CD1c-positive myeloid dendritic cell (primary cell): ENCODE measurements around the gene SLC35F4.

Experiments used
- DNase-seq: peaks from one replicate; pipeline ENCODE4 v3.0.0-alpha.2; 2016; ENCODE audit errors: extremely low spot score

The SLC35F4 gene

DNA sequence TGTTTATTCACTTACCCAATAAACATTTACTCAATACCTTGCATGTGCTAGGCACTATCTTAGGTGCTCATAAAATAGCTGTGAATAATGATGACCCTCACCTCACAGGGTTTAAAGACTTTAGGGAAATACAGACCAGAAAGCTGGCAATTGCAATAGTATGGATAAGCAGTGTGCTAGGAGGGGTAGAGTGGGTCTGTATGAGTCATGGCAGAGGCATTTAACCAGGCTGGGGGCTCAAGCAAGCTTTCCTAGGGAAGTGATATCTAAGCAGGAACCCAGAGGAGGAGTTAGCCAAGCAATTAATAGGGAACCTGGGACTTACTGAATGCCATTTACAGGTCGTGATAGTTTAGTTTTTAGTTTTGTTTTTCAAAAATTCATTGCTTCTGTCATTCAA is 248.4 kb downstream of the SLC35F4 start:
- DNase-seq: no peak

DNA sequence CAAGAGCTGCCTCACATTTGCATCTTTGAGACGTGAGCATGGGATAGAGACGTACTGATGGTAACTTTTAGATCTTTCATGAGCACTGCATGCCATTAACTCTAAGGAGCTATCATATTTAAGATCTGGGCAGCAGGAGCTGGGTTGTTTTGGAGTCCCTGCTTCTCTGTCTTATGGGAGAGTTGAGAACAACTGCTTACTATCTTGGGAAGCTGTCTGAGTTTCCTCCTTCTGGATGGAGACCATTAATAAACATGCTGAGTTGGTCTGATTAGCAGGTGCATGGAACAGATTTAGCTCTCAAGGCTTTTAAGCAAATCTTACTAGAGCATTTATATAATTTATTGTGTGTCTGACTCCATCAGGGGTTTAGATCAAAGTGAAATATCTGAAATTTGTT is 252.9 kb downstream of the SLC35F4 start:
- DNase-seq: no peak

DNA sequence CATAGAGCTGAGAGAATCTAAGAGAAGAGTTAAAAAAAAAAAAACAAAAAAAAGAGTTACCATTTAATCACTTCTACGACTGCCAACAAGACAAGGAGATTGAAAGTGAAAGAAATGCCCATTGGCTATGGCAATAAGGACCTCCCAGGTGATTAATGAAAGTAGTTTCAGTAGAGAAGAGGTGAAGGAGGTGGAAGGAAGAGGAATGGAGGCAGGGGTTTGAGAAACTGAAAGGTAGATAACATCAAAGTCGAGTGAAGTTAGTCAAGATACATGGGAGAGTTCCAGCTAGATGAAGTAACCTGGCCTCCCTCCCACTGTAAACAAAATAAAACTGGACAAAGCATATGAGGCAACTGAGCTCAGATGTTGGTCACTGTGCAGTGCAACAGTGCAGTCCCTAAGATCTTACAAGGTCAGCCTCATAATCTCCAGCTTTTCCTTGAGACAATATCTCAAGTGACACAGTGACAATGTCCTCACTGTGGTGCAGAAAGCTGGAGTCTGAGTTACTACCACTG is 254.3 kb downstream of the SLC35F4 start:
- no peak for DNase-seq

DNA sequence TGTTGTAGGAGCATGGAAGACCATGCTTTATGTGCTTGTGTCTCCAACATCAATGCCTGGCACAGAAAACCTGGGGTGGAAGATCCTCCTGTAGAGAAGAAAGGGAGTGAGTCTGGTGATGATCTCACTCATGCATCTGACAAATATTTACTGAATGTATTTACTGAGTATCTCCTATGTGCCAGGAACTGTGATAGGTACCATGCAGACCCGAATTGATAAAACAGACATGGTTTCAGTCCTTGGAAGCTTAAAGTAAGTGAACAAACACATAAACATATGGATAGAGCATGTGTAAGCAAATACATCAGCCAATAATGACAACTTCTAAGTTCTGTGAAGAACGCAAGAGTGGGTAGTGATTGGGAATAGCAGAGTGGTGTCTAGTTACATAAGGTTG is 255.3 kb downstream of the SLC35F4 start:
- no peak for DNase-seq

DNA sequence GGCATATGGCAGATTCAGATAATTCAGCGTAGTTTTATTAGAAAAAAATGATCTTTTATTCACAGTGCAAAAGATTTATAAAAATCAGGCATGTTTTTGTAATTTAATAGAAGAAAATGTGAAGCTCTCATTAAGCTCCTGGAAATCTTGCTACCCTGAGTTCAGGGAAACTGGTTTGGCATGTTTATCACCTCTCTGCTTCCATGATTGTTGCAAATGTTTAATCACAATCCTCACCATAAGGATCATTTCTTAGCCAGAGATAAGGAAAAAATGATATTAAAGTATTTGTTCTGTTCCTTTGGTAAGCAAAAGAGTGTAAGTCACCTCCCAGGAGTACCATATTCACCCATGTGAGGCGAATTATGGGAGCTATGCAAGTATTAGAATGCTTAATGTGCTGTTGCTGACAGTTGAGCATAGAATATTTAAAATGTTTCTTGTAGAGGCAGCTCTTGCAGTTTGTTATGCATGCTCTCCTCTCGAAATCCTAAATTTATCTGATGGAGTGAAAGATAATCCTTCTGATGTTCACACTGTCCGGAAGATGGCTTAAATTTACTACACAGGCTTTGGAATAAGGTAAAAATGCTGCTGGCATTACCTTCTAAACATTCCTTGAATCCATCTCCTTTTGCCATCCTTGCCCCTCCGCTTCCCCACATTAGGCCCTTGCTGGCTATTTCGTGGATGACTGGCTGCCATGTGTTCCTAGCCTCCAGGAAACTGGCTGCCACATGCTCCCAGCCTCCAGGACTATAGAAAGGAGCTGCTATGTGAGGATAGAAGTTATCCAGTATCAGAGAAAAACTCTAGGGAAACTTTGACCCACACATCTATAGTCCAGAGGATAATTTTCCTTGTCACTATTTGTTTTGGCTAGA is 256.5 kb downstream of the SLC35F4 start:
- no peak for DNase-seq

DNA sequence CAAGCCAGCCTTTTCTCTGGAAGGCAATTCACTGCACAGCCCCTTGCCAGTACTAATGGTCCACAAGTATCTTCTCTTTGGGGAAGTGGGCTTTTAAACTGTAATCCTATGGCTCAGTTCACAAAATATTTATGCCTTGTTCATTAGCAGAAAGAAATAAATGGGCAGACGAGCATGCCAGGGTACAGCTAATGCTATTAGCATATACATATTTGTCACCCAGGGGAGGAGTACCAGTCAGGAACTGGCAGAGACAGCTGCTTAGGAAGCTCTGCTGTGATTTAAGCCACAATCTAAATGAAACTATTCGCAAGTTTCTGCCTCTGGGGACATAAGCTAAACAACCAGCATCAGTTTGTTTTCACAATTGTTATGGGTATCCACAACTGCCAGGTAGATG is 258.8 kb downstream of the SLC35F4 start:
- no peak for DNase-seq

DNA sequence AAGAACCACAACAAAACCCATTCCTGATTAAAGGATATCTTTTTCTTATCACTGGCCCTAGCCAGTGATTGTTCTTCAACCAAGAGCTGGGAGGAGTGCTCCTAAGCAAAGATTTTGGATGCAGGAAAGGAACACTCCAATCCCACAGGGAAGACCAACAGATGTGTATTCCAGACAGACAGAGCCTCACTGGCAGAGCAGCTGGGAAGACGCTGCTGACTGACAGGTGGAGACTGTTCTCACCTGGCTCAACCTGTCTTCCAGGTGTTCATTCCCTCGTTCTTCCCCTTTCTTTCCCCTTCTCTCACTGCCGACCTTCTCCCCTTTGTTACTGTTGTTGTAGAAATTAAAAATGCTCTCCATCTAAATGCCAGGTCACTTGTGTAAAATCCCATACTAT is 282.5 kb downstream of the SLC35F4 start:
- DNase-seq: no peak

DNA sequence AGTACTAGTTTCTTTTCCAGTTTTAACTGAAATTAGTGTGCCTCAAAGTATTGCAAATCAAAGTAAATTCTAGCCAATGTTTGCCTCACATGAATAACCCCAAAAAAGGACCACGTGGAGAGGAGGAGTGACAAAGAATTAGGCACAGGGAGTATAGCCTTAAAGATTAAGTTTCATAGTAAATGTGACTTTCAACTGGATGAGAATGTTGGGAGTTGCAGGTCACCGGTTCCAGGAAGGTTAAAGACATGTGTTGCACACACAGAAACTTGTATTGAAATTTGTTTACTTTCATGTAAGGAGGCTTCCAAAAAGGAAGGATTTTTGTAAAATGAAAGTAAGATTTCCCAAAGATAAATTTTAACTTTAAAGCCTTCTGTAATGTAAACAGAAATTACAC is 283.1 kb downstream of the SLC35F4 start:
- DNase-seq: no peak

DNA sequence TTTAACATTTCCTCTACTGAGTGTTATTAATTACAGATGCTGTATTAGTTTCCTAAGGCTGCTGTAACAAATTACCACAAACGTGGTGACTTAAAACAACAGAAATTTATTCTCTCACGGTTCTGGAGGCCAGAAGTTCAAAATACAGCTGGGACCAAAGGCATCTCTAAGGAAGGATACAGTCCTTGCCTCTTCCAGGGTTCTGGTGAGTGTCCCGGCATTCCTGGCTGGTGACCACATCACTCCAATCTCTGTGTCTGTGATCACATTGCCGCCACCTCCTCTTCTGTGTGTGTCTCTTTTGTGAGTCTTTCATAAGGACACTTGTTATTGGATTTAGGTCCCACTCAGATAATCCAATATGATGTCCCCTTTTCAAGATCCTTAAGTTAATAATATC is 287.1 kb downstream of the SLC35F4 start:
- no peak for DNase-seq

DNA sequence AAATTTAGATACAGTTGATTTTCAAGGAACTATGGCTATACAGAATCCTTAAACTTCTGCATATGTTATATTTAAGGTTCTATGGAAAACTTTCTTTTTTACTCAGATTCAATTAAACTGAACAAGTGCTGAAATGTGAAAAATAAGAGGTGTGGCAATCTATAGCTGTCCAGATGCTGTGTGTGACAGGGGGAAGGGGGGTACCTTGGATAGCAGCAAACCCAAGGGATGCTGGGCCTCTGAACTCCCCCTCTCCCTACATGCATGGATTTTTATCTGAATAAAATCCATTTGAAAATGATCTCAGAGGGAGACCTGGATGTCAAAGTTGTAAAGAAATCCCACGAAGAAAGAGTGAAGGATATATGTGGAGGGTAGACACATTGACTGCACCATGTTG is 289.4 kb downstream of the SLC35F4 start:
- DNase-seq: no peak

DNA sequence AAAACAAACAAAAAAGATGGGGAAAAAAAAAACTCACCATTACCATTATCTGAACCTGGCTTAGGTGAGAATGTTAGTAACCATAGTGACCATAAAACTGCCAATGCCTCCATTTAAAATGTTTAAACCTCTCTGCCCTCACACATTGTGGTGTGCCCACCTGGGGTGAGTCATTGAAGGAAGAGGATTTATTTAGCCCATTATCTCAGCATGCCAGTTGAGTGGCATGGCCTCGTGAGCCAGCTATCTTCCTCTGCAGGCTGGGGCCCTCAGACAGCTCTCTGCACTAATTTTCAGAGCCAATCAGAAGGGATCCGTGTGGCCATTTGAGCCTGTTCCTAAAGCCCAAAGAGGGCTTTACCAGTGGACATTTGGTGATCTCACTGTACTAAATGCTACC is 290.4 kb downstream of the SLC35F4 start:
- no peak for DNase-seq

DNA sequence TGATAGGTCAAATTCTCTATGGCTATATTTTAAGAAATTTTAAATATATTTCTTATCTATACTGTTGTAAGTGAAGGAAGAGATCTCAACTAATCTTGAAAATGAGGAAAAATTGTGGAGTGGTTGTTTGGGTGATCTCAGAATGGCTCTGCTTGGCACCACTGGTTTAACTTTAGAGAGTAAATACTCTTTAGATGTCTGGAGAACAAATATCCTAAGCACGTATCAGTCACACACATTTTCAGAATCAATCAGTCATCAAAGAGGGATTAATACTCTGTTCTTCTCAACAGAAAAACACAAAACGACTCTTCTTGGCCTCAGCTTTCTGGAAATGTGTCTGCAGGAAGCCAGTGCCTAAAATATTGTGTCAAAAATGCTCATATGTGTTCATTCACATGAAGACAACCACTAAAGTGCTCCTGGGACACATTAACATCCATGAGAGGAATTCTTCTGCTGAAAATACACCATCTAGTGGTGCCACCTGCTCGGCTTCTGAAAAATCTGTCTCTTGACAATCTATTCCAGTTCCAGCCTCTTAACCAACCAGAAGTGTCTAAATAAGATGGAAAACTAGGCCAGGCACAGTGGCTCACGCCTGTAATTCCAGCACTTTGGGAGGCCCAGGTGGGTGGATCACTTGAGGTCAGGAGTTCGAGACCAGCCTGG is 291.1 kb downstream of the SLC35F4 start:
- no peak for DNase-seq

DNA sequence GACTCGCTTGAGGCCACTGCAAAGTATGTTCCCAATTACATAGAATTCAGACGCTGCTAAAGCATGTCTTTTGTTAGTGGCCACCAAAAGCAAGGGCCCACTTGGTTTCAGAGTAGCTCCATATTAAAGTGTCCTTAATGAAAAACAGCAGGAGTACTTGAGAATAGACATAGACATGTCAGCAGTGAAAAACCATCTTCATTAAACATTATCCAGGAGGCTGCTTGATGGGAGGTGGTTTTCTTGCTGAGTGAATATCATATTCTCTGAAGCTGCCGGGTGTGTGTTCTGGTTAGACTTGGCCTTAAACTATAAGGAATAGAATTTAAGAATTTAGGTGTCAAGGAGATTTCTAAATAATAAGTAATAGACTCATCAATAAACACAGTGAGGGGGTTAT is 292.7 kb downstream of the SLC35F4 start:
- no peak for DNase-seq

DNA sequence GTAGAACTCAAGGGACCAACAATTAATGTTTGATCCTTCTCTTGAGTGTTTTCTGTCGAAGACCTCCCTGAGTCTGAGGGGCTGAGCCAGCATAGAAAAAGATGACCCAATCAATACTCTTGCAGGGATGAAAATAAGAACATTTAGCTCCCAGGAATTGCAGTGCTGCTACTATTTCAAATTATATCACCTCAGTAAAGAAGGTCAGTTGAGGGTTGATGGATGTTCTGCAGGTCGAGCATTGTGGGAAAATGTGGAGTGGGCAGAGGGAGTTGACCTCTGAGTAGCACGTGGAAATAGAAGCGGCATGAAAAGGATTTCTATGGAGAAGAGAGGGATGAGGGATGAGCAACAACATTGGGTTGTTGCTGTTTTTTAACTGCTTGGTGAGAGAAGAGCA is 297.3 kb downstream of the SLC35F4 start:
- DNase-seq: no peak

DNA sequence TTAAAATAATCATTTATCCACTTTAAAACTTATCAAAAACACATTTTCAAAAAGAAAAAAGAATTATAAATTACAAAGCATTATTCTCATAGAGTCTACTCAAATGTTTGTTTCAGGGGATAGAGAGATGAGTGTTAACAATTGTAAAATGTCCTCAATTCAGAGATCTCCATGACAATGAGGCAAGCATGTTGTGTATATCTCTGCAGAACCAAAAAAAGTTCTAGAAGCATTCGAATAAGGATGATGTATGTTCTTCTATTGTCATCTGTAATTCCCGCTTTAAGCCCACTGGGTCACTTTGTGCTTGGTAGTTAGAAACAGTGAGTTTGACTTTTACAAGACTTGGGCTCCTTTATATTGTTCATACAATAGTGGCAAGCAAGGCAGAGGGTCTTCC is 298.7 kb downstream of the SLC35F4 start:
- DNase-seq: no peak

DNA sequence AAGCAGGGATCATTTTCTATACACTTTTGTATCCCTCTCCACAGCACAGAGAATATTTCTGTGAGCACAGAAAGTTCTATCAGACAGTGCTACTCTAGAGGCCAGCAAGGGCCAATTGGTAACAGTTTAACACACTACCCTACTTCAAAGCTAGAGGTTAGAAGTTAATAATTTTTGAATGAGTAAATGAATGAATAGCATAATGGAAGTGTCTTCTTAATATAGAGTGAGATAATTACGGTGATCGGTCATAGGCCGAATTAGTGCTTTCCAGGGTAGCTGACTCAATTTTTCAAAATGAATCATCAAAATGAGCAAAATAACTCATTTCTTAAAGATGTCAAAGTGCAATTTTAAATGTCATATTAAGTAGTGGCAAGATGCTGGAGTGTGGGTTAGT is 305.2 kb downstream of the SLC35F4 start:
- no peak for DNase-seq

DNA sequence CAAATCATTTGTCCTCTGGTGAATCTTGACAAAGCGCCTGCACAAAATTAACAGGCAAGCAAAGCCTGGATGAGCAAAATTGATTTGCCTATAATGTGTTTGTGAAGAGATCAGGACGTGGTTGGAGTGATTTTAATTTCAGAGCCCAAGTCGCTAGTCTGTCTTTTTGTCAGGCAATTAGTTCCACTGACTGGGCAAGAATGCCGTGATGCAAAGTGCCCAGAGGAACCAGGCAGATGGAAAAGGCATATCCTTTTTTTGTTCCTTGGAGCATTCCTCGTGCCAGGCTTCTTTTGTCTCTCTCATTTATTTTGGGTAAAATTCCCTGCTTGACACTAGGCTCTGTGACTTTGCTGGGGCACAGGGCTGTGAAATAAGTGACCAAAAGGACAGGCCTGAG is 306.3 kb downstream of the SLC35F4 start:
- no peak for DNase-seq

DNA sequence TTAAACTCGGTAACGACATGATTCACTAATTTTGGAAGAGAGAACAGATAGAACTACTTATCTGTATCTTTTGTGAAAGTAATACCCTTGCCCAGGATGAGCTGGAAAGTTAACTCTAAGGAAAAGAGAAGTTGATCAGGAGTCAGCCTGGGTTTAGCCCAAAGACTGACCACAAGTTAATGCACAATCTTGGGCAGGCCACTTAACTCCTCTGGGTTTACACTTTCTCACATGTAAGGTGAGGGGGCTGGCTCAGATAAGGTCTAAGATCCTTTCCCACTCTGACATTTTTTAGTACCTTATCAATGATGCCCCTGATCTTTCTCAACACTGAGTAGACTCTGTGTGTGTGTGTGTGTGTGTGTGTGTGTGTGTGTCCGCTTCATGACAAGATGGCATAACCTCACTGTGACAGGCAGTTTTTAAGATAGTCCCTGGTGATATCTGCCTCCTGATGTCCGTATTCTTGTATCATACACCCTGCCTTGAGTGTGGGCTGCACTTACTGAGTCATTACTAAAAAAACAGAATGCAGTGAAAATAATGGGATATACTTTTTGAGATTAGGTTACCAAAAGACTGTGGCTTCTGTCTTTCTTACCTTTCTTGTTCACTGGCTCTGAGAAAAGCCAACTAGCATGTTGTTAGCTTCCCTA is 316.0 kb downstream of the SLC35F4 start:
- no peak for DNase-seq

DNA sequence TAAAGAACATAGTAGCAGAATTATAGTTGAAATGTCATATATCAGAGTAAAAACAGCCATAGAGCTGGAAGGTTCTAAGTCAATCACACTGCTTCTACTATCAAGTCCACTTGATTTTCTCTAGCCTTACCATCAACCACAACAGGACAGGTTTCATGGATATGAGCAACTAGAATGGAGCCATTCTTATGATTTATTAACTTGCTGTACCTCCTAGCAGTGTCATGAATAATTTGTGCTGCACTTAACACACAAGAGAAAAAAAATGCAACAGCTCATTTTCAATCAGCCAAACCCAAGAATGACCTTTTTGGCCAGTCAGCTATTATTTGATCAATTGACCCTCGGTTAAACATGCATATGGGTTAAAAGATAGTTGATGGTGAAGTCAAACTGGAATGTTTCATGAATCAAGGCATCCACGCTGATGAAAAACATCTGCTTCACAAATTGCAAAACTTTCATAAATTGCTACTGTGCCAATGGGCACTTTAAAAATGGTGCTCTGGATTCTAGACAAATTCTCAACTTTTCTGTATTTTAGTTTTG is 316.8 kb downstream of the SLC35F4 start:
- DNase-seq: no peak

DNA sequence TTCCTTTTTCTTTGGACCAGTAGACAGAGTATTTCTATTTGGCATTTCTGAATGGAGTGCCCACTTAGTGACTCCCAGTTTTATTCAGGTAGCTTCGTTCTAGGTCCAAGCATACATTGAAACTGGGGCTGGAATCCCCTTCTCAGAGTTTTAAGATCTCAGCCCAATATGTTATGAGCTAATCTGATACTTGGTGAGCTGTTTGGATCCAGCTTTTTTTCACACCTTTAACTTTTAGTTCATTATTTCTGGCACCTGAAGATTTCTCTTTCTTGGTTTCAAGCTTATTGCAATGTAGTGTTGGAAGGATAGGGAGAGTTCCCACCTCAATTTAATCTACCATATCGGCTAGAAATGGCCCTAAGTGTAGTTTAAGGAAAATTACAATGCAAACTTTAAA is 318.8 kb downstream of the SLC35F4 start:
- no peak for DNase-seq

DNA sequence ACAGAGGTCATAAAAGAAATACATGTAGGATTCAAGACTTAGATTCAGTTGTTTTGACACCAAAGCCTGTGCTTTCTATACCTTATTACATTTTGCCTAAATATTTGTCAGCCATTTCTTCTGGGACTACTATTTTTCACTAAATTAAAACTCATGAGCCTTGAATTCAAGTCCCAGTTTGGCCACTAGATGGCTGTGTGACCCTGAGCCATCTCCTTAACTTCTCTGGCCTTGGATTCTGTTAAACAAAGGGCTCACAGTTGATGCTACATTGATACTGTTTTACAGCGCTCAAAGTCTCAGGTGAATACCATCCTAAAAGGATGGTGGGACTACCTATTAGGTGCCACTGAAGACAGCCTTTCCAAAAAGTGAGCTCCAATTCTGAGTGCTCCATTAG is 332.7 kb downstream of the SLC35F4 start:
- DNase-seq: no peak

DNA sequence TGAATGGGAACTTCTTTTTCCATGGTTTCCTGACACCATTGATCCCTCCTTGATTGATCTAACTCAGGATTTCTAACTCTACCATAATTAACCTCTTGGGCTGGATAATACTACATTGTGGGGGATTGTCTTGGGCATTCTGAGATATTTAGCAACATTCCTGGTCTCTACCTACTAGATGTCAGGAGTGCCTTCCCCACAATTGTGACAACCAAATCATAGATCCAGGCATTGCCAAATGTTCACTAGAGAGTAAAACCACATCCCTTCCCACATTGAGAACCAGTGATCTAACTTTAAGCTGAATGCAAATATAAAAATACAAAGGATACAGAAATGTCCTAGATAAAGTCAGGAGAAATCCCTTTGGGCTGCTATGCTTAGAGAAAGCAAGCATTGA is 335.3 kb downstream of the SLC35F4 start:
- no peak for DNase-seq
